ENCODE measurements around the gene HMX2. TPM values are rescaled to one million over a fixed set of nuclear protein-coding genes. Genes with fewer than 3 reads are reported as not detected.
A peak's percentile ranks its signal among the peaks of the same experiment; 100 is the strongest.

HMX2 gene
- total and polyA plus RNA-seq, 2 of the 13 experiments (the other 11 are each of a cell fraction or from before 2014, with no cell fraction given): not detected

DNA sequence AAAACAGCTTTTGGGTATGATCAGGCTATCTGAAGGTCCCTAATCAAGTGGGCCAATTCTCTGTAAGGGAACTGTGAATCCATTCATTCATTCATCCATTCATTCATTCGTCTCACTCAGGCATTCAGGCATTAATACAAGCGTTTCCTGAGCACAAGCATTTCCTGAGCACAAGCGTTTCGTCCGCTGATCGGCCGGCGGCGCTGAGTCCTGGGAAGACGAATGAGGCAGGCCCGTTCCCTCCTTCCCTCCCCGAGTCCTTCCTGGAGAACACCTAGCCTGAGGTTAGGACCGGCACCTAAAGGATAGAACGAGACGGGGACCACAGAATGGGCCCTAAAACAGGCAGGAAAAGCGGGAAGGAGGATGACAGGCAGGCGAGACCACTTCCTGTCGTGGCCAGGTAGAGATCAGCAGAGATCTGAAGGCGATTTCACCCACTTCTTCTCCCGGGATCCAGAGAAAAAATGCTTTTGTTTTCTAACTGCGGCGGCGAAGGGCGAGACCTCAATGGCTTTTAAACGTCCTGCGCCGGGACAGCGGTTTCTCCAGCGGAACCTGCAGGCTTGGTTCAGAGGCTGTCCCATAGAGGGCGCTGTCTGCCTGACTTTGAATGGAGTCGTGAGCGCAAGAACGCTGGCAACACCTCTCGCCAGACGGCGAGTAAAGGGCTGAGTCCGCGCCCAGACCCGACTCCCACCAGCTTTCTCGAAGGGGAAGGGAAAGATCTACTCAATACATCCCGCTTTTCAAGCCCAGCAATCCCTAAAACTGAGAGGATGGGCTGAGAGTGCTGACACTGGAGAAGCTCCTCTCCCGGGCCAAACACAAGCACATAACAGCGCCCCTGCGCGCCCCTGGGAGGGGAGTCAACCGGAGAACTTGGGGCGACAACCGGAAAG is 15.1 kb upstream of the HMX2 start (continued):
- TF ChIP-seq ELF1 (CRISPR knock-in tag; IDR thresholded peaks at IDR 0.05) (no peak), TCF7 (IDR thresholded peaks at IDR 0.05; ENCODE audit: low read depth) (no peak), GTF2F1 (IDR thresholded peaks at IDR 0.05; ENCODE audit: low read length) (no peak), ZNF572 (CRISPR knock-in tag; IDR thresholded peaks at IDR 0.05) (0 out of 2 replicates have a peak, but pooled peaks have one; percentile 43), U2AF1 (optimal IDR thresholded peaks at IDR 0.05; ENCODE audit: low read depth, low read length) (no peak), SP5 (CRISPR knock-in tag; IDR thresholded peaks at IDR 0.05; ENCODE audit: borderline replicate concordance, low read depth) (no peak), RARG (CRISPR knock-in tag; IDR thresholded peaks at IDR 0.05; ENCODE audit: low read depth) (no peak), KAT8 (CRISPR knock-in tag; IDR thresholded peaks at IDR 0.05) (0 out of 2 replicates have a peak, but pooled peaks have one; percentile 26), ZNF605 (CRISPR knock-in tag; IDR thresholded peaks at IDR 0.05) (no peak), REL (CRISPR knock-in tag; conservative IDR thresholded peaks at IDR 0.05) (no peak), TAF1 (CRISPR knock-in tag; IDR thresholded peaks at IDR 0.05) (no peak), KMT2B (CRISPR knock-in tag; IDR thresholded peaks at IDR 0.05) (no peak), ZZZ3 (CRISPR knock-in tag; IDR thresholded peaks at IDR 0.05; ENCODE audit: borderline replicate concordance) (no peak), ZNF34 (CRISPR knock-in tag; IDR thresholded peaks at IDR 0.05; ENCODE audit: borderline replicate concordance) (no peak), ZNF562 (CRISPR knock-in tag; IDR thresholded peaks at IDR 0.05; ENCODE audit: borderline replicate concordance) (no peak), TCF12 (IDR thresholded peaks at IDR 0.05) (no peak), TCF12 (CRISPR knock-in tag; IDR thresholded peaks at IDR 0.05) (no peak)
- TF ChIP-seq, protein P1, sequence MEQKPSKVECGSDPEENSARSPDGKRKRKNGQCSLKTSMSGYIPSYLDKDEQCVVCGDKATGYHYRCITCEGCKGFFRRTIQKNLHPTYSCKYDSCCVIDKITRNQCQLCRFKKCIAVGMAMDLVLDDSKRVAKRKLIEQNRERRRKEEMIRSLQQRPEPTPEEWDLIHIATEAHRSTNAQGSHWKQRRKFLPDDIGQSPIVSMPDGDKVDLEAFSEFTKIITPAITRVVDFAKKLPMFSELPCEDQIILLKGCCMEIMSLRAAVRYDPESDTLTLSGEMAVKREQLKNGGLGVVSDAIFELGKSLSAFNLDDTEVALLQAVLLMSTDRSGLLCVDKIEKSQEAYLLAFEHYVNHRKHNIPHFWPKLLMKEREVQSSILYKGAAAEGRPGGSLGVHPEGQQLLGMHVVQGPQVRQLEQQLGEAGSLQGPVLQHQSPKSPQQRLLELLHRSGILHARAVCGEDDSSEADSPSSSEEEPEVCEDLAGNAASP (CRISPR knock-in tag; IDR thresholded peaks at IDR 0.05; ENCODE audit: borderline replicate concordance): peak; percentile 47; the same call in 1 of the 2 replicates
- TF ChIP-seq, protein P2, sequence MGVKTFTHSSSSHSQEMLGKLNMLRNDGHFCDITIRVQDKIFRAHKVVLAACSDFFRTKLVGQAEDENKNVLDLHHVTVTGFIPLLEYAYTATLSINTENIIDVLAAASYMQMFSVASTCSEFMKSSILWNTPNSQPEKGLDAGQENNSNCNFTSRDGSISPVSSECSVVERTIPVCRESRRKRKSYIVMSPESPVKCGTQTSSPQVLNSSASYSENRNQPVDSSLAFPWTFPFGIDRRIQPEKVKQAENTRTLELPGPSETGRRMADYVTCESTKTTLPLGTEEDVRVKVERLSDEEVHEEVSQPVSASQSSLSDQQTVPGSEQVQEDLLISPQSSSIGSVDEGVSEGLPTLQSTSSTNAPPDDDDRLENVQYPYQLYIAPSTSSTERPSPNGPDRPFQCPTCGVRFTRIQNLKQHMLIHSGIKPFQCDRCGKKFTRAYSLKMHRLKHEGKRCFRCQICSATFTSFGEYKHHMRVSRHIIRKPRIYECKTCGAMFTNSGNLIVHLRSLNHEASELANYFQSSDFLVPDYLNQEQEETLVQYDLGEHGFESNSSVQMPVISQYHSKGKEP (CRISPR knock-in tag; IDR thresholded peaks at IDR 0.05): no peak
- TF ChIP-seq, protein P3, sequence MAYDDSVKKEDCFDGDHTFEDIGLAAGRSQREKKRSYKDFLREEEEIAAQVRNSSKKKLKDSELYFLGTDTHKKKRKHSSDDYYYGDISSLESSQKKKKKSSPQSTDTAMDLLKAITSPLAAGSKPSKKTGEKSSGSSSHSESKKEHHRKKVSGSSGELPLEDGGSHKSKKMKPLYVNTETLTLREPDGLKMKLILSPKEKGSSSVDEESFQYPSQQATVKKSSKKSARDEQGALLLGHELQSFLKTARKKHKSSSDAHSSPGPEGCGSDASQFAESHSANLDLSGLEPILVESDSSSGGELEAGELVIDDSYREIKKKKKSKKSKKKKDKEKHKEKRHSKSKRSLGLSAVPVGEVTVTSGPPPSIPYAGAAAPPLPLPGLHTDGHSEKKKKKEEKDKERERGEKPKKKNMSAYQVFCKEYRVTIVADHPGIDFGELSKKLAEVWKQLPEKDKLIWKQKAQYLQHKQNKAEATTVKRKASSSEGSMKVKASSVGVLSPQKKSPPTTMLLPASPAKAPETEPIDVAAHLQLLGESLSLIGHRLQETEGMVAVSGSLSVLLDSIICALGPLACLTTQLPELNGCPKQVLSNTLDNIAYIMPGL (CRISPR knock-in tag; IDR thresholded peaks at IDR 0.05; ENCODE audit: borderline replicate concordance in 1 of 2, low read depth in 1 of 2): peak; percentile 39 to 65; a peak in 2 of 4 replicates
- TF ChIP-seq, protein P4, sequence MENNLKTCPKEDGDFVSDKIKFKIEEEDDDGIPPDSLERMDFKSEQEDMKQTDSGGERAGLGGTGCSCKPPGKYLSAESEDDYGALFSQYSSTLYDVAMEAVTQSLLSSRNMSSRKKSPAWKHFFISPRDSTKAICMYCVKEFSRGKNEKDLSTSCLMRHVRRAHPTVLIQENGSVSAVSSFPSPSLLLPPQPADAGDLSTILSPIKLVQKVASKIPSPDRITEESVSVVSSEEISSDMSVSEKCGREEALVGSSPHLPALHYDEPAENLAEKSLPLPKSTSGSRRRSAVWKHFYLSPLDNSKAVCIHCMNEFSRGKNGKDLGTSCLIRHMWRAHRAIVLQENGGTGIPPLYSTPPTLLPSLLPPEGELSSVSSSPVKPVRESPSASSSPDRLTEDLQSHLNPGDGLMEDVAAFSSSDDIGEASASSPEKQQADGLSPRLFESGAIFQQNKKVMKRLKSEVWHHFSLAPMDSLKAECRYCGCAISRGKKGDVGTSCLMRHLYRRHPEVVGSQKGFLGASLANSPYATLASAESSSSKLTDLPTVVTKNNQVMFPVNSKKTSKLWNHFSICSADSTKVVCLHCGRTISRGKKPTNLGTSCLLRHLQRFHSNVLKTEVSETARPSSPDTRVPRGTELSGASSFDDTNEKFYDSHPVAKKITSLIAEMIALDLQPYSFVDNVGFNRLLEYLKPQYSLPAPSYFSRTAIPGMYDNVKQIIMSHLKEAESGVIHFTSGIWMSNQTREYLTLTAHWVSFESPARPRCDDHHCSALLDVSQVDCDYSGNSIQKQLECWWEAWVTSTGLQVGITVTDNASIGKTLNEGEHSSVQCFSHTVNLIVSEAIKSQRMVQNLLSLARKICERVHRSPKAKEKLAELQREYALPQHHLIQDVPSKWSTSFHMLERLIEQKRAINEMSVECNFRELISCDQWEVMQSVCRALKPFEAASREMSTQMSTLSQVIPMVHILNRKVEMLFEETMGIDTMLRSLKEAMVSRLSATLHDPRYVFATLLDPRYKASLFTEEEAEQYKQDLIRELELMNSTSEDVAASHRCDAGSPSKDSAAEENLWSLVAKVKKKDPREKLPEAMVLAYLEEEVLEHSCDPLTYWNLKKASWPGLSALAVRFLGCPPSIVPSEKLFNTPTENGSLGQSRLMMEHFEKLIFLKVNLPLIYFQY (CRISPR knock-in tag; IDR thresholded peaks at IDR 0.05; ENCODE audit: borderline replicate concordance): no peak

All from HepG2 (cell line).